Spleen (tissue), 7 donors: ENCODE data around the gene HSD17B7.

Source experiments
- CTCF ChIP-seq, 11 experiments: fragments of 200-600 bp in 7 of 11; fragments of 450-650 bp in 4 of 11; sonication (generic) in 4 of 11; IDR thresholded peaks in 8 of 11; conservative IDR thresholded peaks in 3 of 11; 1 replicate in 7 of 11; 2 replicates in 4 of 11; pipeline versions ENCODE4 v1.4.0 to v1.8.0; 2016 to 2021; ENCODE audit warnings: antibody characterized with exemption in 11 of 11, inconsistent platforms in 4 of 11, mild to moderate bottlenecking in 1 of 11
- POLR2AphosphoS5 ChIP-seq, 3 donors: sonication (generic); formaldehyde crosslinking; IDR thresholded peaks; one replicate each; pipeline ENCODE4 v1.5.1; 2017; ENCODE audit warnings: antibody characterized with exemption in 3 of 3
- donor health status: DM: no; HTN: no; CAD: no; lungs with moderate emphysema.
- donor health status: DM: no; HTN: no; CAD: no.
- donor health status: DM: no; HTN: no; CAD: no.

GRCh38 chr1:162851341-162851740 is 60.8 kb downstream of the HSD17B7 start:
- TF ChIP-seq CTCF (IDR thresholded peaks at IDR 0.05 in 8 of 11, conservative IDR thresholded peaks at IDR 0.05 in 3 of 11) (no peak), POLR2AphosphoS5 (IDR thresholded peaks at IDR 0.05) (no peak)
